A172 (cell line): ENCODE data around the gene ASCL2. TPM values are rescaled to one million over a fixed set of nuclear protein-coding genes. Genes with fewer than 3 reads are reported as not detected.

ENCODE experiments used
- DNase-seq: peaks from one replicate; pipeline ENCODE4 v3.0.0-alpha.2; 2015; ENCODE audit warnings: low spot score
- total RNA-seq: library from RNA; depleted of rRNA; stranded (reverse); fragments of >200 nt; shearing (Covaris generic); gene quantifications from 2 replicates; pipeline ENCODE4 v1.2.3, GENCODE V29; 2014

The ASCL2 gene
- total RNA-seq, 1 experiment from 2014 or later, result not detected

- DNase-seq, result no peak
Measured at GRCh38 chr11:2308713-2309112, 38.3 kb upstream of the ASCL2 start.

GRCh38 chr11:2307501-2308331 lies 37.3 kb upstream of the ASCL2 start:
- no peak for DNase-seq

- DNase-seq, result peak; percentile 83
Measured at GRCh38 chr11:2306877-2307500, 36.6 kb upstream of the ASCL2 start.

GRCh38 chr11:2306452-2306823 lies 36.0 kb upstream of the ASCL2 start:
- DNase-seq, result peak; percentile 92

DNA sequence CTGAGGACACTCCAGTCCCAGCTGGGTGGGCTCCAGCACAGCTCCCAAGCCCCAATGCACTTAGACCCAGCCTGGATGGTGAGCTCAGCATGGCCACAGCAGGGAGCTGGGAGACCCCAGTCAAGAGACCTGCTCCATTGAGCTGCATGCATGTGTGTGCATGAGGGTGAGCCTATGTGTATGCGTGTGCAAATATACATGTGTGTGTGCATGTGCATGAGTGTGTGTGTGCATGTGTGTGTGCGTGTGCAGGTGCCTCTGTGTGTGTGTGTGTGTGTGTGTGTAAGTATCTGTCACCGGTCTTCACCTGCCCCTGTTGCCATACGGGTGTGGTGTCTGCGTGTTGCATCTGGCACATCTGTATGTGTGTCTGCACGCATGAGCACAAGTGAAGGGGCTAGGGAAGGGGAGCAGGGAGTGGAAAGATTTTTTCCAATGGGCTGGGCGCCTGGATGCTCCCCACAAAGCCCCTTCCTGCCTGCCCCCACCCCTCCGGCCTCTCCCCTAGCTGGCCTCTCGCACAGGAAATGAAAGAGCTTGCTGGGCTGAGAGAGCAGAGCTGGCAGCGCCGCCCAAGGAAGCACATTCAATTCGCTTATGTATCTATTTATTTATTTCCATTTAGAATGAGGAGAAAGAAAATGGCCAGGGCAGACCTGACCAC lies 35.5 kb upstream of the ASCL2 start:
- peak; percentile 64 for DNase-seq

- DNase-seq, result peak; percentile 75
Measured at GRCh38 chr11:2305140-2305778, 34.9 kb upstream of the ASCL2 start.

DNA sequence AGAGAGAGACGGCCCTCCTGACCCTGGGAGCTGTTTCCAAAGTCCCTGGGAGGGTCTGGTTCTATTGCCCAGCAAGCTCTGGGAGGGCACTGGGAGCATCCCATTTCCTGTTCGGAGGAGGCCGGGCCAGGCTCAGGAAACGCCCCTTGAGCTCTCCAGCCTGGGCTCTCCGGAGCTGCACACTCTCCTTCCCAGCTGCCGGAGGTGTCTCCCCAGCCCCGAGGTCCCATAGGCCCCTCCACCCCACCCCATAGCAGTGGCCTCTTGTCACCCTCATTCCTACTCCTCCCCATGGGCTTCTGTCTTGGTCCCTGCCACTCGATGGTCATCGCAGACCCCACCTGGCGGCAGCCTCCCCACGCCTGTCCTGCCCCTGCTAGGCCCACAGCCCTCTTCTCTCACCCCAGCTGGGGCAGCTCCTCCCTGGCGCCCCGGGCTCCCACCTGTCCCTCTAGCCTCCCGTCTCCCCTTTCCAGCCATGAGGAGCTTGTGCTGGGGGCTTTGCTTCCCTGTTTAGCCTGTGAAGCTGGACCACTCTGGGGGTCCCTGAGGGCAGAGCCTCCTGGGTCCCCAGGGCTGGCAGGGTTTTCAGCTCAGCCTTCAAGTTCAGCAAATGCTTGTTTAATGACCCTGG lies 34.2 kb upstream of the ASCL2 start:
- DNase-seq, result peak; percentile 48

DNA sequence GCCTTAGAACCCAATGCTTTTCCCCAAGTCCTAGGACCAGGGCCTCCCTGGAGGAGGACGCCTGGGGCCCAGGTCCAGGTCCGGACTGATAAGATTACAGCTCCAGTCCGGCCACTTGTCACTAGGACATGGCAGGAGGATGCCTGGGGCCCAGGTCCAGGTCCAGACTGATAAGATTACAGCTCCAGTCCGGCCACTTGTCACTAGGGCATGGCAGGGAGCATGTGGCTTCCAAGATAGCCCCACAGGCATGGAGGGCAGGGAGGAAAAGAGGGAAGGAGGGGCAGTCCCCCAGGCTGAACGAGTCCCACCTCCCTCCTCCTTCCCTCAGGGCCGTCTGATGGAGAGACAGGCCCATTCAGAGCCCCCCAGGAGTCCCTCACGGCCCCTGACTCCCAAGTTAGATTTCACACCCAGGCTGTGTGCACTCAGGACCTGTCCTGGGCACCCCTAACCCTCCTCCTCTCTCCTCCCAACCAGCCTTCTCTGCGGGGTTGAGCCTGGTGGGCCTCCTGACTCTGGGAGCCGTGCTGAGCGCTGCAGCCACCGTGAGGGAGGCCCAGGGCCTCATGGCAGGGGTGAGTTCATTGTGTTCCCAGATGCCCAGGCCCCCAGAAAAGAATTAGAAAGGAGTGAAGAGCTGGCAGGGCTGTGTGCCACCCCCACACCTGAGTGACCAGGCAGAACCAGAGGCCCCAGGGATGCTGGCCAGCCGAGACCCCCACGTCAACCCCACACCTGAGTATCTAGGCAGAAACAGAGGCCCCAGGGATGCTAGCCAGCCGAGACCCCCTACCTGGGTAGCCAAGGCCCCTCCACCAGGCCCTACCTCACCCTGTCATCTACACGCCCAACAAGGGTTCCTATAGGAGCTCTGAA lies 33.5 kb upstream of the ASCL2 start:
- no peak for DNase-seq

- no peak for DNase-seq
Measured at GRCh38 chr11:2302896-2303626, 32.7 kb upstream of the ASCL2 start.

DNA sequence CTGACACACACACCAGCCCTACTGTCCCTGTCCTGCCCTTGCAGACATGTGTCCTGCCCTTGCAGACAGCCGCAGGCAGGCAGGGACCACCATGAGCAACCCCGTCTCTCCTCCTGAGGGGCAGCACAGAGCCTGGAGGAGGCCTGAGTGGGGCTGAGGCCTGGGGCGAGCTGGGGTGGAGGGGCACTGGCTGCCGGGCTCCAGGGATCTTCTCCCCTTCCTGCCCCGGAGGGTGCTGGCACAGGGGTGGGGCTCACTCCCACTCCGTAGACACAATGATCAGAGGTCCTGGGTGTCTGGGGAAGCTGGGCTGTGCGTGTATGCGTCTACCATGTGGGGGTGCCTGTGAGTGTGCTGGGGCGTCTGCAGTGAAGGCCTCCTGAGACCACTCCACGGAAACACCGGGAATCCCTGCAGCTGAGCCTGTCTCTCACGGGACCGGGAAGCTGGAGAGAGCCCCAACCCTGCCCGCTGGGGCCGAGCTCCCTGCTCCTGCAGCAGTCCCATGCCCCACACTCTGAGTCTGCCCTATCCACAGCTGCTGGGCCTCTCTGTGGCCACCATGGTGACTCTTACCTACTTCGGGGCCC lies 32.0 kb upstream of the ASCL2 start:
- DNase-seq, result peak; percentile 34

- DNase-seq, result peak; percentile 88
Measured at GRCh38 chr11:2301631-2302305, 31.4 kb upstream of the ASCL2 start, which contains the start of the genes C11orf21 and TSPAN32. TSS of gene C11orf21 (minus strand) at chr11:2301918. CDS start at chr11:2301808, 110 bp downstream. TSS of gene TSPAN32 (plus strand) at chr11:2302013. CDS start at chr11:2302150, 137 bp downstream.

DNA sequence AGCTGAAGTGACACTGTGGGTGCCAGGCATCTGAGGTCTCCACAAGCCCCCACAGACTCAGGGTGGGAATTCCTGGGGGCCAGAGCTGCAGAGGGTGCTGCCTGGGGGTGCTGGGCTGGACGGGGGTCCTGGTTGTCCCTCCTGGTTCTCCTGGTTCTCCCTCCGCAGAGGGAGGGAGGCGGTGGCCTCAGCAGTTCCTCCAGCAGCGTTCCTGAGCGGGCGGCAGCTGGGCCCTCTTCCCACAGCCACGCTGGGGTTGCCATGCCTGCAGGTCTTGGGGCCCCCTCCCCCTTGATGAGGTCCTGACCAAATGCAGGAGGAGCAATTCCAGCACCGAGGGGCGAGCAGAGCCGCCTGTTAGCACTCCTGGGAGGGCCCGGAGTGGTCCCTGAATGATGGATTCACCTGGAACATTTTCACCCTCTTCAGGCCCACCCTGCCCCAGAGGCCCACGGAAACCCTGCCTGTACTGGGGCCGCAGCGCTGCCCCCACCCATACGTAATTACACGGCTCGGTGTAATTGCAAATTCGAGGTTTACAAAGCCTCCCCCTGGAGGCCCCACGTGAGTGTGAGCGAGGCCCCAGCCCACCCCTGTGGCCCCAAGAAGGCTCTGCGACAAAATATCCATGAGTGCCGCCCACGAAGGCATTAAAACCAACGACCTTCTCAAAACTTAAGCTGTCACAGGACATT lies 30.7 kb upstream of the ASCL2 start:
- DNase-seq, result no peak

- DNase-seq, result no peak
Measured at GRCh38 chr11:2300290-2300935, 30.0 kb upstream of the ASCL2 start.

DNA sequence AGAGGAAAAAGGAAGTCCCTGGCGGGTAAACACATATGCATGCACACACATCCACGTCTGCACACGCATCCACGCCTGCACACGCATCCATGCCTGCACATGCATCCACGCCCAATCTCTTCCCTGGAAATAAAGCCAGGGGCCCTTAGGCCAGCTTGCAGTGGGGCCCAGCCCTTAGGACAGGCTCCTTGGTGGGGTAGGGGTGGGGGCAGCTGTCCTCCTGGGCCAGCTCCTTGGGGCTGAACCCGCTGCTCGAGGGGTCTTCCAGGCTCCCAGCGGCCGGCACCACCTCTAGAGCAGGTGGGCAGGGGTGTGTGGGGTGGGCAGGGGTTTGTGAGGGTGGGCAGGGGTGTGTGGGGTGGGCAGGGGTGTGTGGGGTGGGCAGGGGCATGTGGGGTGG lies 29.4 kb upstream of the ASCL2 start:
- DNase-seq, result no peak

GRCh38 chr11:2298795-2299761 lies 28.7 kb upstream of the ASCL2 start:
- DNase-seq, result no peak

DNA sequence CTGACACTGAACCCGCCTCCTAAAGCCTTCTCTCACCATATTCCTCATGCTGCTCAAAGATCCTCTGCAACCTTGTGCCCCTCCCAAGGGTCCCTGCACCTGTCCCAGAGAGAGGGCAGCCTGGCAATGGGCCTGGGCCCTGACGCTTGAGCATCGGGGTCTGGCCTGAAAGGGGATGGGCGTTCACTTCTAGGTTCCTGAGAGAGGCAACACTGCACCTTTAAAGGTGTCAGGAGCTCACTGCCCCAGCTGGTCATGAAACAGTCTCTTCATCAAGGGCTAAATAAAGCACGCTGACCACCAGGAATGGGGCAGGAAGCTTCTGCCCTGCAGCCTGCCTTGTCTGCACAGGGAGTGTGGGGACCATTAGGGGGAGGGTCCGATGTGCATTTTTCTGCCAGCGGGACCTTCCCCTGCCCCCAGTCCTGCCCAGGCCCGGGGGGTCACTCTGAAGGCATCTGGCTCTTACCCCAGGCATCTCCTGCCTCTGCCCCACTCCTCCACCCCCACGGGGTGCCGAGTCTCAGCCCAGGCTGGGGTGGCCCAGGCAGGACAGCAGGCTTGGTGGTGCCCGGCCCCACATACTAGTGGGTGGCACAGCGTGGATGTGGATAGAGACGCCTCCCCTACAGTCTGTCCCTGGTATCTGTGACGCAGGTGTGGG lies 27.9 kb upstream of the ASCL2 start:
- DNase-seq, result no peak
